Vagina (tissue), 2 donors: ENCODE results near the gene SPTBN1.

Source experiments
- POLR2A ChIP-seq, 2 donors: fragments of 450-650 bp; IDR thresholded peaks; one replicate each; pipeline ENCODE4 v1.6.1; 2017; ENCODE audit warnings: antibody characterized with exemption in 2 of 2, mild to moderate bottlenecking in 2 of 2, moderate library complexity in 2 of 2
- POLR2AphosphoS5 ChIP-seq, 2 donors: sonication (generic); formaldehyde crosslinking; IDR thresholded peaks; one replicate each; pipeline ENCODE4 v1.9.0; 2017; ENCODE audit warnings: antibody characterized with exemption in 2 of 2, mild to moderate bottlenecking in 2 of 2, low read depth in 1 of 2; ENCODE audit not compliant: insufficient read depth in 1 of 2

GRCh38 chr2:54535599-54536195 lies 79.6 kb downstream of the SPTBN1 start:
- TF ChIP-seq POLR2AphosphoS5 (IDR thresholded peaks at IDR 0.05; ENCODE audit: insufficient read depth in 1 of 2, low read depth in 1 of 2) (no peak), POLR2A (IDR thresholded peaks at IDR 0.05) (no peak)
